GM19099 (cell line): ENCODE results near the gene KLRD1.

Experiments
- POLR2A ChIP-seq: IDR thresholded peaks from 3 replicates; pipeline ENCODE4 v1.6.1; 2011; ENCODE audit warnings: low read depth; ENCODE audit not compliant: insufficient read length; ENCODE audit errors: extremely low read depth

KLRD1 gene

DNA sequence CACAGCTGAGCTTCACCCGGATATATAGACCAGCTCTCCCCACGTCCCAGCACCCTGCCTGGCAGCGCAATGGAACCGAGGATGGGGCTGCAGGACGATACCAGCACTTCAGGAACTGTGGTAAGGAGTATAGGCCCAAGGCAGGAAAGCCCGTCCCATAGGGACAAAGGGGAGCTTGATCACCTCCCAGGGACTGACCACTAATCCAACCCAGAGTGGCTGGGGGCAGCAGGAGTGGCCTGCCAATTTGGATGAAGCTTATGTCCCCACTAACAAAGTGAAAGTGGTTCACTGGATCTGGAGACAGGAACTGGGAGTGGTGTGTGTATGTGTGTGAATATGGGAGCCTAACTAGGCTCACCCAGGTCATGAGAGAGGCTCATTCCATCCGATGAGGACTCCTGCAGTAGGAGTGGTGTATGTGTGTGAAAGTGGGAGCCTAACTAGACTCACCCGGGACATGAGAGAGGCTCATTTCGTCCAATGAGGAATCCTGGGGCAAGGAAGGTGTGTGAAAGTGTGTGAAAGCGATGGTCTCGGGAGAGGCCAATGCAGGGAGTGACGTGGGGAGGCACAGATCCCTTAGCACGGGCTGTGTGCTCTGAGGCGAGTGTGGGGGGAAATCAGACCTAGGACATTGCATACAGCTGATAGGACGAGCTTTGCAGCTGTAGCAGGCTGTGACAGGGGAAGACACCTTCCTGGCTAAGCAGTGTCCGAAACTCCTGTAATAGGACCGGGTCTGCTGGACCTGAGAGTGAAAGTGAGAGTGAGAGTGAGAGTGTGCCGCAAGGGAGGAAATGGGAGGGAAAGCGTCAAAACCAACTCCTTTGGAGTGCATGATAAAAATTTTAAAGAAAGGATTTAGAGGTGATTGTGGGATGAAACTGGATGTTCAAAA, 56.5 kb downstream of the KLRD1 start:
- TF ChIP-seq POLR2A, result peak; percentile 18

DNA sequence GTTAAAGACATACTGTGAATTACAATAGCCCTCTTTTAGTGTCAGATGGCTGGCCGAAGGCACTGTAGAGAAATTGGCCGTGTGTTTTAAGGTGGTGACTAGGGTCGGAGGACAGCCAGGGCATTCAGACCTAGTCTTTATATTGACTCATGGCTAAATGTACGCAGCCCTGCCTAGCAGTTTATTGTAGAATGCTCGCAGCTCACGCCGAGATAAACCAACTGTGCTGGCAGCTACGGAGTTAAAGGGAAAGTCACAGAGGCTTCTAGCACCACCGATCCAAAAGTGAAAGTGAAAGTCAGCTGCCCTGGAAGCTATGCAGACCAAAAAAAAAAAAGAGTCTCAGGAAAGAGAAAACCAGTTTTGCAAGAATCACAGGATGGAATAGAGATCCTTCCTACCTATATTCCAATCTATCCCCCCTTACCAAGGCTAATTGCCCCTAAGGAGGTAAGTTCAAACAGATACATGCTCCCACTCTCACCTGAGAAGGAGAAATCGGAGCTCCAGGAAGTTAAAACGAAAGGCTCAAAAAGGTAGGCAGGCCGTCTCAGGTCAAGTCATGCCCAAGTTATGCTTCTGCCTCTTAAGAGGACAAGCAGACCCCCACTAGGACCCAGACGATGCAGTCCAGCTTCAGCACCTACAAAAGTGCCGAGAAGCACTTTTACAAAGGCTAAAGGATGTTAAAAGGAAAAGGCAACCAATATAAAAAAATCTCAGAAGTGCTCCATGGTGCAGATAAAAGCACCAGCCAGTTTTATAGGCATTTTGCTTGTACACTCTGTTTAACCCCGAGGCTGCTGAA, 57.3 kb downstream of the KLRD1 start:
- no peak for TF ChIP-seq POLR2A

DNA sequence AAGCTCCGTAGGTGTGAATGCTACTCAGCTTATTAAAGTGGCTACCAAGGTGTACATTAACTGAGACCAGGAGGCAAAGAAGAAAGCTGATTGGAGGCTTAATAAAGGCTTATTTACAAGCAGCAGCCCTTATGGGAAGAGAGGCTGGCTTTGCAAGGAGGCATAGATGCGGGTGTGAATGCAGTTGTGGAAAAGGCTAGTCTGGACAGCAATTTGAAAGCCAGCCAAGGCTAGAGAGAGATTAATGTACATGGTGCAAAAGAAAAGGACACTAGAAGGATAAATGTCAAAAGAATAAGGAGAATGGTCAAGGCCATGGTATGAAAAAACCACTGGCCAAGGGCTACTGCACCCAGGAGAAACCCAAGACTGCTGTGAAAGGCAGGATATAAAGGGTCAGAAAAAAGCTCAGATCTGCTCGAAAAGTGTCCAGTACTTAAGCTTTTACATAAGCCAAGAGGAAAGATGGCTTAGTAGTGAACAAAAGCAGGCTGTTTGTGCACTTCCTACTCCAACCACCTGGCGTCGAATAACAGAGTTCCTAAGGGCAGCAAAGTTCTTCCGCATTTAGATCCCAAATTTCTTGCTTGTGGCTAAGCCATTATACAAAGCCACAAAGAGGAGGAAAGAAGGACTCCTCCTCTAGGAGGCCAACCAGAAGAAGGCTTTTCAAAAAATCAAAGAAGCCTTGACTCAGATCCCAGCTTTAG, 58.2 kb downstream of the KLRD1 start:
- no peak for TF ChIP-seq POLR2A

DNA sequence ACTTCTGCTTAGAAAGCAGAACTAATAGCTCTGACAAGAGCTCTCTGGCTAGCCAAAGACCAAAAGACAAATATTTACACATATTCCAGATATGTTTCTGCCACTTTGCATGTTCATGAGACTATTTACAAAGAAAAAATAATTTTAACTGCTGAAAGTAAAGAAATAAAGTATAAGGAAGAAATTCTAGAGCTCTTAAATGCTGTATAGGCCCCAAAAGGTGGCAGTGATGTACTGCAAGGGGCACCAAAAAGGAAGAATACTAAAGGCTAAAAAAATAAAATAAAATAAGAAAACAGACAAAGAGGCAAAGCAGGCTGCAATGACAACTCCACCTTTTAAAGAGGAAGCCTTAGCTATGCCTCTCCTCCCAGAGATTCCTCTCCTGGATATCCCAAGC, 59.2 kb downstream of the KLRD1 start:
- TF ChIP-seq POLR2A, result no peak

DNA sequence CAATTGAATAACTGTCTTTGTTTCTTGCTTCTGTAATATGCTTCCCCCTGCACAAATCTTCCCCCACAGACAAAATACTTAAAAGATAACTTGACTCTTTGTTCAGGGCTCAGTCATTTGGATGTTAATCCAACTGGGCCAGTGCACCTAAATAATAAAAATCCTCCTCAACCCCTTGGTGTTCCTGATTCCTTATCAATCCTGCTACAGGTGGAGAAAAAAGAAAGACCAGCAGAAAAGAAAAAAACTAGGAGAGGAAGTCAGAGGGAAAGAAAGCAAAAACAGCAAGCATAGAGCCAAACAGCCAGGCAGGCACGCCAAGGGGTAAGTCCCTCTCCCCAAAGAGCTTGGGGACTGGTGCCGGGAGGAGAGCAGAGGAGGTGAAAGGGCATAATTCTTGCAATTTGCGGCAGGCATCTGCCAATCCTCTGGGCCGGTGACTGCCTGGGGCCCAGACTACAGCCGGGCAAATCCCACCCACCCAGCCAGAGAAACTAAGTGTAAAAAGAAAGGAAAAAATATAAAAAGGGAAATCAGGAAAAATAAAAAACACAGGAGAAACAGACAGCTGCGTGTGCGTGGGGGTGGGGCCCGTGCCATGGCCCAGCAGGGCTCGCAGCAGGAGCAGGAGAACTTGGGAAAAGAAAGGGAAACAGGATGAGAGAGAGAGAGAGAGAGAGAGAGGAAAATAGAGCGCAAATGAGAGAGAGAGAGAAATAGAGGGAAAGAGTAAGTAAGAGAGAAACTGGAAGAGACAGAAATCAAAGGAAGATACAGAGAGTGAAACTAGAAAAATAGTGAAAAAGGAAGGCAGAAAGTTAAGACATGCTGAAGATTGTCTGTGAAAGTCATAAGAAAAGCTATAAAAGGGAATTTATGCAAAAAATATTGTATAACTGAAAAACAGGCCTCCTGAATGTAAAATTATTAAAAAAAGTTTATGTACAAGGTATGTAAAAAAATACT, 60.8 kb downstream of the KLRD1 start:
- no peak for TF ChIP-seq POLR2A

DNA sequence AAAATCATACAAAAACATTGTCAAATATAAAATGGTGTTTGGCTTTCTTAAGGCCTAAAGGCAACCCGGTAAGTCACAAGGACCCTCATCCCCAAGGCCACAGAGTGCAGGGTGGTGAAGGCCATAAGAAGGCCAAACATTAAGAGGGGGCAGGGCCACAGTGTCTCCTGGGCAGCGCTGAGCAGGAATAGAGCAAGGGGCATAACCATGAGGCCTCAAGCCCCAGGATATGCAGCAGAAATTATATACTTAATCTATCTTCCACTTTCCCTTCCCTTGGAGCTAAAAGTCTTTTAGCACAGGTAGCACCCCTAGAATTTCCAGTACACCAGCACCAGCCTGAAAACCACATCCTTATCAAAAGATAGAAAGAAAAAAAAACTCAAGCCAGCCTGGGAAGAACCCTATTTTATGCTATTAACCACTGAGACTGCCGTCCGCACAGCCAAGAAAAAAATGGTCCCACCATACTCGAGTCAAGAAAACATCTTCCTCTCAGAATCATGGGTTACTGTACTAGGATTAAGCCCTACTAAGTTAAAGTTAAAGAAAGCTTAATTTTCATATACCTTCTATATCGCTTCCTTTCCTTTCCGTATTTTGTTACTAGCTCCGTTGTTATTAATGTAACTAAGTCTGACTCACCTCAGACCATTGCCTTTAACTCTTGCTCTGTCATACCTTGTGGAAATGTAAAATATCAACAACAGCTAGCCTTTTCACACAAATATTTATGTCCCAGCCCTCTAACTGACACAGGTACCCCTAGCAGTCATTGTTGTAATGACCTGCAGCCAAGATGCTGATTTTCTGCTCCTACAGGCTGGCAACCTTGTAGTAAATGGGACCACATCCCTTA, 62.1 kb downstream of the KLRD1 start:
- no peak for TF ChIP-seq POLR2A

DNA sequence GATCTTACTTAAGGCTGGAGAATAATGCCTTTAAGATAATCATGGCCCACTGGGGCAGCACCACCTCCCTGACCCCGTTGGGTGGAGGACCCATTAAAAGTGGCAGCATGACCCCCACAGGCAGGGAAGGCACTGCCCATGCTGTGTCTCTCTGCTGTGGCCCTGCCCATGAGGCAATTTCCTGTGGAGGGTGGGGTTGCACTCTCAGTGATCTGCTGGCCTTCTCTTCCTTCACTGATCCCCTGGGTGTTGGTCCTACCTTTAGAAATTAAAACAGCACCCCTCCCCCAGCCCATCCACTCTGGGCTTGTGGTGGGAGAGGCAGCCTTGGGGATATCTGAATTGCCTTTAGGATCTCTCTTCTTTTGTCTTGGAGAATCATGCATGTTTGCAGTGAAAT, 64.9 kb downstream of the KLRD1 start:
- no peak for TF ChIP-seq POLR2A

DNA sequence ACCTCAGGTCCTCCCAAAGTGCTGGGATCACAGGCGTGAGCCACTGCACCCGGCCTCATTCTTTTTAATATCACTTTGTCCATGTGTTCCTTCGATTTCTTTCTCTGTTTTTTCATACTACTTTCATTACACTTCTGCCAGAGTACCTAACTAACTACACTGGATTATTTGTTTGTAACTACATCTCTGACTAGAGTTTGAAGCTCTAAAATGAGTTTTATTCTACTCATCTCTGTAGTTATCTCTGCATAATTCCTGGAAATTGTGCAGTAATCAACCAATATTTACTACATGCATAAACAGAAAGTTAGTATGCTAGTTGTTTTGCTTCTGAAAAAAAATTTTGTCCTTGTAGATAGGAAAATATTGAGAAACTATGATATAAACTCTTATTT, 67.0 kb downstream of the KLRD1 start:
- no peak for TF ChIP-seq POLR2A
